A549 (cell line): ENCODE data around the gene CTRB2. TPM values are rescaled to one million over a fixed set of nuclear protein-coding genes. Genes with fewer than 3 reads are reported as not detected.
"Not testable (repeated sequence)": the region's sequence is repeated elsewhere in the genome, so short reads cannot be mapped to it uniquely, and the experiment has no call there.

Experiments used
- ATAC-seq, 2 experiments: fragments of 200-7000 bp in 1 of 2; fragments of >200 bp in 1 of 2; cut with Nextera tagmentation in 1 of 2; cut with Tn5 transposase in 1 of 2; 3 replicates each; pipeline versions ENCODE4 v1.8.0 to v1.9.1; 2018 to 2020; ENCODE audit warnings: mild to moderate bottlenecking in 1 of 2, moderate library complexity in 1 of 2
- CTCF ChIA-PET: fragments of 300-600 bp; sonication (Branson Sonifier 250); formaldehyde crosslinking; extraction: SDS; loops from one replicate; lab custom pipeline; 2021; ENCODE audit warnings: antibody characterized with exemption, inconsistent platforms; lab: Yijun Ruan, JAX
- POLR2A ChIA-PET: fragments of 350-600 bp; formaldehyde crosslinking; extraction: SDS; loops from one replicate; lab custom pipeline; 2021; ENCODE audit warnings: antibody characterized with exemption, inconsistent platforms; lab: Yijun Ruan, JAX
- DNase-seq, 2 experiments: peaks; one replicate each; pipeline versions ENCODE4 v3.0.0 to v3.0.0-alpha.2; 2011 to 2016; ENCODE audit warnings: low read depth in 1 of 2, low spot score in 1 of 2
- FAIRE-seq: peaks from 2 replicates; lab custom pipeline; 2011; peaks lifted over from hg19 to GRCh38; lab: Jason Lieb, UNC
- H3K27ac ChIP-seq, 2 experiments: fragments of >200 bp; sonication (Bioruptor Twin); formaldehyde crosslinking; 3 replicates each; pipeline ENCODE4 v1.5.1; 2016 to 2017
- H3K4me1 ChIP-seq: fragments of >200 bp; sonication (Bioruptor Twin); formaldehyde crosslinking; 3 replicates; pipeline ENCODE4 v1.6.1; 2016
- H3K4me2 ChIP-seq: fragments of >200 bp; sonication (Bioruptor Twin); formaldehyde crosslinking; 3 replicates; pipeline ENCODE4 v1.6.1; 2016
- H3K4me3 ChIP-seq: fragments of >200 bp; sonication (Bioruptor Twin); formaldehyde crosslinking; 3 replicates; pipeline ENCODE4 v1.5.1; 2016
- H3K9me3 ChIP-seq: fragments of >200 bp; sonication (Bioruptor Twin); formaldehyde crosslinking; 3 replicates; pipeline ENCODE4 v1.6.1; 2016
- BHLHE40 ChIP-seq: IDR thresholded peaks from 2 replicates; pipeline ENCODE4 v1.6.1; 2012; ENCODE audit warnings: low read depth, low read length, inconsistent platforms
- CEBPB ChIP-seq, 2 experiments: fragments of >200 bp in 1 of 2; sonication (Bioruptor Twin) in 1 of 2; formaldehyde crosslinking in 1 of 2; IDR thresholded peaks; 2 replicates each; pipeline ENCODE4 v1.6.1; 2012 to 2016
- EP300 ChIP-seq, 2 experiments: fragments of >200 bp; sonication (Bioruptor Twin); formaldehyde crosslinking; IDR thresholded peaks; 2 replicates in 1 of 2; 3 replicates in 1 of 2; pipeline ENCODE4 v1.6.1; 2016 to 2017
- ESRRA ChIP-seq: fragments of 150-350 bp; IDR thresholded peaks from 2 replicates; pipeline ENCODE4 v1.6.1; 2014; ENCODE audit warnings: mild to moderate bottlenecking, low read length, borderline replicate concordance
- HEYL ChIP-seq: fragments of 250-450 bp; sonication (Bioruptor Pico); IDR thresholded peaks from 2 replicates; pipeline ENCODE4 v1.8.0; 2021; ENCODE audit warnings: mild to moderate bottlenecking, moderate library complexity
- HOXA7 ChIP-seq: fragments of 250-450 bp; sonication (Bioruptor Pico); IDR thresholded peaks from 2 replicates; pipeline ENCODE4 v1.5.0; 2020; ENCODE audit warnings: mild to moderate bottlenecking, moderate library complexity
- JUN ChIP-seq, 2 experiments: fragments of >200 bp; sonication (Bioruptor Twin); formaldehyde crosslinking; IDR thresholded peaks; 2 replicates in 1 of 2; 3 replicates in 1 of 2; pipeline ENCODE4 v1.6.1; 2016 to 2017
- KDM5A ChIP-seq: fragments of 200-600 bp; sonication (generic); IDR thresholded peaks from 2 replicates; pipeline ENCODE4 v1.6.1; 2016; ENCODE audit warnings: antibody characterized with exemption, mild to moderate bottlenecking
- MAFK ChIP-seq: fragments of 450-650 bp; IDR thresholded peaks from 2 replicates; pipeline ENCODE4 v1.6.1; 2014; ENCODE audit not compliant: partially characterized antibody
- NR3C1 ChIP-seq: fragments of >200 bp; sonication (Bioruptor Twin); formaldehyde crosslinking; IDR thresholded peaks from 3 replicates; pipeline ENCODE4 v1.6.1; 2017
- PBX3 ChIP-seq: IDR thresholded peaks from 2 replicates; pipeline ENCODE4 v1.6.1; 2012
- POLR2A ChIP-seq: IDR thresholded peaks from 2 replicates; pipeline ENCODE4 v1.6.1; 2012; ENCODE audit warnings: mild to moderate bottlenecking, low read length
- RARB ChIP-seq: fragments of 250-450 bp; sonication (Bioruptor Pico); IDR thresholded peaks from 2 replicates; pipeline ENCODE4 v1.8.0; 2021; ENCODE audit warnings: mild to moderate bottlenecking, moderate library complexity
- RCOR1 ChIP-seq: fragments of 150-350 bp; IDR thresholded peaks from 2 replicates; pipeline ENCODE4 v1.6.1; 2014; ENCODE audit warnings: antibody characterized with exemption, low read length, low read depth
- RNF2 ChIP-seq: fragments of 200-600 bp; sonication (generic); IDR thresholded peaks from 2 replicates; pipeline ENCODE4 v1.6.1; 2016; ENCODE audit warnings: low read depth, mild to moderate bottlenecking, antibody characterized with exemption, moderate library complexity, borderline replicate concordance
- SMC3 ChIP-seq: fragments of >200 bp; sonication (Bioruptor Twin); formaldehyde crosslinking; IDR thresholded peaks from 3 replicates; pipeline ENCODE4 v1.6.1; 2018; ENCODE audit warnings: inconsistent platforms
- ZFP36 ChIP-seq: fragments of 450-650 bp; IDR thresholded peaks from 2 replicates; pipeline ENCODE4 v1.6.1; 2014; ENCODE audit warnings: borderline replicate concordance; ENCODE audit not compliant: partially characterized antibody
- ZSCAN20 ChIP-seq: fragments of 250-450 bp; sonication (Bioruptor Pico); IDR thresholded peaks from 2 replicates; pipeline ENCODE4 v1.8.0; 2022; ENCODE audit warnings: mild to moderate bottlenecking, moderate library complexity
- WGBS: methylation state at CpG from one replicate; pipeline ENCODE4 v1.1.6; 2017; ENCODE audit errors: missing lambda C conversion rate; 5-methylcytosine and 5-hydroxymethylcytosine counted together
- polyA plus RNA-seq, 4 experiments: library from polyadenylated mRNA; depleted of rRNA in 3 of 4; stranded (reverse); fragments of >200 nt; fragmentation: RNase III in 1 of 4; extraction: RNeasy Plus Mini Kit Qiagen cat#74134 plus additional on column Dnase treatment in 1 of 4; gene quantifications; 2 replicates in 3 of 4; 3 replicates in 1 of 4; pipeline ENCODE4 v1.2.3, GENCODE V29; 2011 to 2017
- TF ChIP-seq, protein P1 (sequence below): fragments of 250-450 bp; sonication (Bioruptor Pico); IDR thresholded peaks from 2 replicates; pipeline ENCODE4 v1.5.0; 2021; ENCODE audit warnings: mild to moderate bottlenecking, moderate library complexity, borderline replicate concordance

The CTRB2 gene
- polyA plus RNA-seq, 2 of the 4 experiments (the other 2 are of a cell fraction) = not detected

- CTCF ChIA-PET = interaction anchor here (0.6 to 6.1 kb wide), 4 partner anchors 9 to 326 kb away, joined by 3 to 44 read pairs (median 18); no protein-coding TSS in a partner anchor
- no peak for TF ChIP-seq JUN (IDR thresholded peaks at IDR 0.05)
- TF ChIP-seq CEBPB (IDR thresholded peaks at IDR 0.05) = no peak
- TF ChIP-seq ZSCAN20 (CRISPR knock-in tag) = no peak
- TF ChIP-seq RARB (CRISPR knock-in tag) = no peak
- no peak for TF ChIP-seq EP300 (IDR thresholded peaks at IDR 0.05)
- TF ChIP-seq, protein P1, sequence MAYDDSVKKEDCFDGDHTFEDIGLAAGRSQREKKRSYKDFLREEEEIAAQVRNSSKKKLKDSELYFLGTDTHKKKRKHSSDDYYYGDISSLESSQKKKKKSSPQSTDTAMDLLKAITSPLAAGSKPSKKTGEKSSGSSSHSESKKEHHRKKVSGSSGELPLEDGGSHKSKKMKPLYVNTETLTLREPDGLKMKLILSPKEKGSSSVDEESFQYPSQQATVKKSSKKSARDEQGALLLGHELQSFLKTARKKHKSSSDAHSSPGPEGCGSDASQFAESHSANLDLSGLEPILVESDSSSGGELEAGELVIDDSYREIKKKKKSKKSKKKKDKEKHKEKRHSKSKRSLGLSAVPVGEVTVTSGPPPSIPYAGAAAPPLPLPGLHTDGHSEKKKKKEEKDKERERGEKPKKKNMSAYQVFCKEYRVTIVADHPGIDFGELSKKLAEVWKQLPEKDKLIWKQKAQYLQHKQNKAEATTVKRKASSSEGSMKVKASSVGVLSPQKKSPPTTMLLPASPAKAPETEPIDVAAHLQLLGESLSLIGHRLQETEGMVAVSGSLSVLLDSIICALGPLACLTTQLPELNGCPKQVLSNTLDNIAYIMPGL (CRISPR knock-in tag) = no peak
- TF ChIP-seq POLR2A = no peak
- no peak for TF ChIP-seq NR3C1
- no peak for TF ChIP-seq KDM5A
- no peak for TF ChIP-seq ZFP36
- TF ChIP-seq HEYL (CRISPR knock-in tag) = no peak
- TF ChIP-seq RNF2 = no peak
- no peak for TF ChIP-seq SMC3
- TF ChIP-seq ESRRA = no peak
- TF ChIP-seq RCOR1 = no peak
- TF ChIP-seq PBX3 = no peak
- TF ChIP-seq MAFK = no peak
- no peak for TF ChIP-seq HOXA7 (CRISPR knock-in tag)
- TF ChIP-seq BHLHE40 = no peak
- TF ChIP-seq, all 56 proteins: peak for 0
- Histone ChIP-seq H3K4me3 (no peak overlapping the region), H3K4me1 (no peaks in the 10 kb centered on the region), H3K27ac (no peak overlapping the region), H3K4me2 (no peak overlapping the region), H3K9me3 (no peaks in the 10 kb centered on the region)
- WGBS = 79% methylated on average over 11 of the region's 11 CpGs
- DNase-seq (no peak), ATAC-seq (no peak), FAIRE-seq (no peak)
- POLR2A ChIA-PET = interaction anchor here (0.5 kb wide), 1 partner anchor 10 kb away, joined by 3 read pairs; no protein-coding TSS in a partner anchor
Measured at GRCh38 chr16:75207831-75208230, 870 bp upstream of the CTRB2 start.

GRCh38 chr16:75205961-75206748, 806 bp downstream of the CTRB2 start:
- peak; percentile 14 to 20; a peak in 3 of 6 replicates for ATAC-seq
- CTCF ChIA-PET = interaction anchor here (1.1 to 6.1 kb wide), 4 partner anchors 8 to 28 kb away, joined by 3 to 44 read pairs (median 18); no protein-coding TSS in a partner anchor
- H3K4me1 ChIP-seq, POLR2A ChIA-PET, H3K4me3 ChIP-seq, H3K4me2 ChIP-seq, H3K27ac ChIP-seq, FAIRE-seq, H3K9me3 ChIP-seq, DNase-seq: not testable (repeated sequence)
- WGBS = 69% methylated on average over 10 of the region's 25 CpGs

DNA sequence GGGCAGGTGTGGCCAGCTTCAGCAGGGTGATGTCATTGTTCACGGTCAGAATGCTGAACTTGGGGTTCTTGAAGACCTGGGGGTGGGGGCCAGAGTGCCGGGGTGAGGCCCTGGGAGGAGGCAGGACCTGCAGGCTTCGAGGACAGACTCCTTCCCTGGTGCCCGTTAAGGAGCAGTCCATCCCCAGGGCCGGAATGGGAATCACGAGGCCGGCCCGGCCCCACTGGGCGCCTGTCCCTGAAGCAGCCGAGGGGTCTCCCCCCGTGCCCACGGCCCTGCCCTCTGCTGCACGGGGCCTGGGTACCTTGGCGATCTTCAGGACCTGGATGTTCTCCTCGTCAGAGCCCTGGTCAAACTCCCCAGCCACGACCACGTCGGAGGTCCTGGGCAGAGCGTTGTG, 1.5 kb downstream of the CTRB2 start:
- FAIRE-seq, ATAC-seq: not testable (repeated sequence)

GRCh38 chr16:75204905-75205304, 2.1 kb downstream of the CTRB2 start:
- H3K4me3 ChIP-seq, FAIRE-seq, POLR2A ChIA-PET, H3K4me2 ChIP-seq, H3K9me3 ChIP-seq, DNase-seq, H3K27ac ChIP-seq, H3K4me1 ChIP-seq: not testable (repeated sequence)
- ATAC-seq = peak; percentile 28 to 32; a peak in 5 of 6 replicates
- WGBS = no CpG with 5 or more reads among the region's 20 CpGs
- CTCF ChIA-PET = interaction anchor here (0.9 to 10.4 kb wide), 3 partner anchors 10 to 196 kb away, joined by 3 to 158 read pairs (median 123); no protein-coding TSS in a partner anchor

More for the DNA sequence above, 1.5 kb downstream of the CTRB2 start:
- H3K4me1 ChIP-seq, CTCF ChIA-PET, H3K9me3 ChIP-seq, H3K4me3 ChIP-seq, H3K4me2 ChIP-seq, POLR2A ChIA-PET, H3K27ac ChIP-seq, DNase-seq: not testable (repeated sequence)
- 25% methylated on average over 4 of the region's 19 CpGs for WGBS
